ENCODE results near the gene SLC1A3. TPM values are rescaled to one million over a fixed set of nuclear protein-coding genes. Genes with fewer than 3 reads are reported as not detected.
A peak's percentile ranks its signal among the peaks of the same experiment; 100 is the strongest.

The SLC1A3 gene
- total RNA-seq, 2 donors from 2014 or later, result 11.2 to 18.5 TPM

- H3K36me3 ChIP-seq (replicated peaks in 1 of 2; ENCODE audit: insufficient read depth in 1 of 2, low read depth in 2 of 2), result no peaks in the 10 kb centered on the region
- WGBS, 2 donors, result 75 to 76% methylated on average over 3 of the region's 3 CpGs
These were observed 8.4 kb upstream of the SLC1A3 start for GRCh38 chr5:36598045-36598444.

GRCh38 chr5:36599986-36600779, 6.2 kb upstream of the SLC1A3 start:
- ATAC-seq, result no peak
- no peak for DNase-seq
- H3K9me3 ChIP-seq, result no peaks in the 10 kb centered on the region
- intact Hi-C loops (cut with DNase I), result no loop called here
- no peaks in the 10 kb centered on the region for H3K36me3 ChIP-seq (replicated peaks in 1 of 2; ENCODE audit: insufficient read depth in 1 of 2, low read depth in 2 of 2)
- H3K27me3 ChIP-seq, result no peaks in the 10 kb centered on the region
- WGBS, 2 donors, result 47 to 49% methylated on average over 6 of the region's 6 CpGs
- H3K4me3 ChIP-seq, result no peak overlapping the region
- TF ChIP-seq POLR2A (IDR thresholded peaks at IDR 0.05) (no peak), CTCF (IDR thresholded peaks at IDR 0.05) (no peak)
- no peaks in the 10 kb centered on the region for H3K4me1 ChIP-seq
- H3K27ac ChIP-seq, result peak overlapping the region in 1 of 4 donors; percentile 26

More at GRCh38 chr5:36598045-36598444, 8.4 kb upstream of the SLC1A3 start:
- Histone ChIP-seq H3K27ac (no peak overlapping the region), H3K4me1 (no peaks in the 10 kb centered on the region), H3K4me3 (no peak overlapping the region), H3K27me3 (no peaks in the 10 kb centered on the region), H3K9me3 (no peaks in the 10 kb centered on the region)
- TF ChIP-seq POLR2A (IDR thresholded peaks at IDR 0.05) (no peak), CTCF (IDR thresholded peaks at IDR 0.05) (no peak)
- no peak for DNase-seq
- intact Hi-C loops (cut with DNase I), result no loop called here
- ATAC-seq, result no peak

GRCh38 chr5:36600917-36601527, 5.4 kb upstream of the SLC1A3 start:
- intact Hi-C loops (cut with DNase I), result no loop called here

GRCh38 chr5:36602704-36603321, 3.6 kb upstream of the SLC1A3 start:
- H3K27ac ChIP-seq, result no peak overlapping the region
- H3K27me3 ChIP-seq, result no peaks in the 10 kb centered on the region
- WGBS, 2 donors, result 49 to 53% methylated on average over 5 of the region's 5 CpGs
- no peak for TF ChIP-seq POLR2A (IDR thresholded peaks at IDR 0.05)
- no peak for TF ChIP-seq CTCF (IDR thresholded peaks at IDR 0.05)
- H3K9me3 ChIP-seq, result no peaks in the 10 kb centered on the region
- intact Hi-C loops (cut with DNase I), result no loop called here
- no peak overlapping the region for H3K4me3 ChIP-seq
- DNase-seq (peak in 1 of 4 donors; percentile 24), ATAC-seq (no peak)
- H3K36me3 ChIP-seq (replicated peaks in 1 of 2; ENCODE audit: insufficient read depth in 1 of 2, low read depth in 2 of 2), result no peaks in the 10 kb centered on the region
- no peaks in the 10 kb centered on the region for H3K4me1 ChIP-seq

More at GRCh38 chr5:36600917-36601527, 5.4 kb upstream of the SLC1A3 start:
- DNase-seq (no peak), ATAC-seq (peak; percentile 18)
- H3K36me3 ChIP-seq (replicated peaks in 1 of 2; ENCODE audit: insufficient read depth in 1 of 2, low read depth in 2 of 2), result no peaks in the 10 kb centered on the region
- no peak overlapping the region for H3K4me3 ChIP-seq
- WGBS, 2 donors, result 29 to 42% methylated on average over 6 of the region's 6 CpGs
- no peaks in the 10 kb centered on the region for H3K4me1 ChIP-seq
- no peak for TF ChIP-seq POLR2A (IDR thresholded peaks at IDR 0.05)
- TF ChIP-seq CTCF (IDR thresholded peaks at IDR 0.05), result no peak
- peak overlapping the region in 1 of 4 donors; percentile 26 for H3K27ac ChIP-seq
- no peaks in the 10 kb centered on the region for H3K27me3 ChIP-seq
- H3K9me3 ChIP-seq, result no peaks in the 10 kb centered on the region

Data from body of pancreas (tissue), 4 donors.